ENCODE measurements around the gene STK39.

- TF ChIP-seq CTCF (IDR thresholded peaks at IDR 0.05) (no peak), POLR2AphosphoS5 (IDR thresholded peaks at IDR 0.05) (no peak)
These were observed 109.8 kb downstream of the STK39 start for GRCh38 chr2:168137510-168138180.
